ENCODE results near the gene AP2B1. TPM values are rescaled to one million over a fixed set of nuclear protein-coding genes. Genes with fewer than 3 reads are reported as not detected.

AP2B1 gene
- 10 to 100 TPM; 62.0 to 77.2 (median 70.1) TPM for total RNA-seq

GRCh38 chr17:35587074-35587961 lies at the start of gene AP2B1:
AP2B1 (plus strand) TSS chr17:35587322; CDS start chr17:35594031, 6,709 bp downstream.
- TF ChIP-seq CTCF (IDR thresholded peaks at IDR 0.05; ENCODE audit: low read depth) = no peak

- no peak for TF ChIP-seq CTCF (IDR thresholded peaks at IDR 0.05; ENCODE audit: low read depth)
Measured at GRCh38 chr17:35537601-35538141, 49.5 kb upstream of the AP2B1 start, which contains the start of gene SLFN12L. SLFN12L (minus strand) TSS chr17:35537678; CDS start chr17:35522364, 15,314 bp downstream.

GRCh38 chr17:35539659-35540026 lies 47.5 kb upstream of the AP2B1 start:
- no peak for TF ChIP-seq CTCF (IDR thresholded peaks at IDR 0.05; ENCODE audit: low read depth)

GRCh38 chr17:35540589-35541404 lies 46.3 kb upstream of the AP2B1 start:
- TF ChIP-seq CTCF (IDR thresholded peaks at IDR 0.05; ENCODE audit: low read depth) = no peak

GRCh38 chr17:35541434-35541833 lies 45.7 kb upstream of the AP2B1 start:
- no peak for TF ChIP-seq CTCF (IDR thresholded peaks at IDR 0.05; ENCODE audit: low read depth)

- no peak for TF ChIP-seq CTCF (IDR thresholded peaks at IDR 0.05; ENCODE audit: low read depth)
Measured at GRCh38 chr17:35542990-35543389, 44.1 kb upstream of the AP2B1 start.

GRCh38 chr17:35543856-35544255 lies 43.3 kb upstream of the AP2B1 start:
- TF ChIP-seq CTCF (IDR thresholded peaks at IDR 0.05; ENCODE audit: low read depth) = no peak
